ENCODE data around the gene CLCA1.

The CLCA1 gene

DNA sequence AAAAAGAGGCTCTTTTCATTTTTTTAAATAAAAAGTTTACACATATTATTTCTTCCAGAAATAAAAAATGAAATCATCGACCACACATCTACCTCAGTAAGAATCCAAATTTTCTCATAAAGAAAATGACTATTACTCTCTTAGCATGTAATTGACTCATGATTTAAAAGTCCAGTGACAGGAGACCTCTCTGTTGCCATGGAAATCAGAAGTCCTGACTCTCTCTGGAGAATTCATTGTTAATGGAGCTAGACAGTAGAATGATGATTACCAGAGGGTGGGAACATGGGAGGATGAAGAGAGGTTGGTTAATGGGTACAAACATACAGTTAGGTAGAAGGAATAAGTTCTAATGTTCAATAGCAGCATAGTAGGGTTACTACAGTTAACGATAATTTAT is 73.1 kb downstream of the CLCA1 start:
- in situ Hi-C loops (cut with MboI; ENCODE audit: low sequenced_read_pairs) = no loop called here

- in situ Hi-C loops (cut with MboI; ENCODE audit: low sequenced_read_pairs) = no loop called here
Measured at GRCh38 chr1:86542631-86543030, 73.9 kb downstream of the CLCA1 start.

DNA sequence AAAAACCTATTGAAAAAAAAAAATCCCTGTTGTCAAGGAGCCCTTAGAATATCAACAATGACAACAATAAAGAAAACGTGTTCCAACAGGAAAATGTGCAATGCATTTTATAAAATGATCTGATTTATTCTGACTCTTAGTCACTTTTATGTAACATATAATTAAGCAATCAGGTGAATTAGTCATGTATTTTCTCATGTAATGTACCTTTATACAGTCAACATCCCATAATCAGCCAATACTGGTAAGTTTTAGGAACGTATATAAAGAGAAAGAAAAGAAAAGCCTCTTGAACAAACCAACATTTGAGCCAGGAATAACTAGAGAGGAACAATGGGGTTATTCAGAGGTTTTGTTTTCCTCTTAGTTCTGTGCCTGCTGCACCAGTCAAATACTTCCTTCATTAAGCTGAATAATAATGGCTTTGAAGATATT is 78.1 kb downstream of the CLCA1 start, which contains the start of gene CLCA4:
Gene CLCA4, plus strand, starts transcription at position 292 of the 435 bp plus-strand sequence. Its CDS starts 42 bp downstream, at position 334.
- in situ Hi-C loops (cut with MboI; ENCODE audit: low sequenced_read_pairs) = no loop called here

- in situ Hi-C loops (cut with MboI; ENCODE audit: low sequenced_read_pairs) = no loop called here
Measured at GRCh38 chr1:86548839-86549238, 80.1 kb downstream of the CLCA1 start.

All from hTERT RPE-1 (cell line).